ENCODE data around the gene NUDT16L1. TPM values are rescaled to one million over a fixed set of nuclear protein-coding genes. Genes with fewer than 3 reads are reported as not detected.
A peak's percentile ranks its signal among the peaks of the same experiment; 100 is the strongest.

The NUDT16L1 gene
- total and polyA plus RNA-seq, 2 of the 13 experiments (the other 11 are each of a cell fraction or from before 2014, with no cell fraction given) = 28.0 to 40.5 TPM

DNA sequence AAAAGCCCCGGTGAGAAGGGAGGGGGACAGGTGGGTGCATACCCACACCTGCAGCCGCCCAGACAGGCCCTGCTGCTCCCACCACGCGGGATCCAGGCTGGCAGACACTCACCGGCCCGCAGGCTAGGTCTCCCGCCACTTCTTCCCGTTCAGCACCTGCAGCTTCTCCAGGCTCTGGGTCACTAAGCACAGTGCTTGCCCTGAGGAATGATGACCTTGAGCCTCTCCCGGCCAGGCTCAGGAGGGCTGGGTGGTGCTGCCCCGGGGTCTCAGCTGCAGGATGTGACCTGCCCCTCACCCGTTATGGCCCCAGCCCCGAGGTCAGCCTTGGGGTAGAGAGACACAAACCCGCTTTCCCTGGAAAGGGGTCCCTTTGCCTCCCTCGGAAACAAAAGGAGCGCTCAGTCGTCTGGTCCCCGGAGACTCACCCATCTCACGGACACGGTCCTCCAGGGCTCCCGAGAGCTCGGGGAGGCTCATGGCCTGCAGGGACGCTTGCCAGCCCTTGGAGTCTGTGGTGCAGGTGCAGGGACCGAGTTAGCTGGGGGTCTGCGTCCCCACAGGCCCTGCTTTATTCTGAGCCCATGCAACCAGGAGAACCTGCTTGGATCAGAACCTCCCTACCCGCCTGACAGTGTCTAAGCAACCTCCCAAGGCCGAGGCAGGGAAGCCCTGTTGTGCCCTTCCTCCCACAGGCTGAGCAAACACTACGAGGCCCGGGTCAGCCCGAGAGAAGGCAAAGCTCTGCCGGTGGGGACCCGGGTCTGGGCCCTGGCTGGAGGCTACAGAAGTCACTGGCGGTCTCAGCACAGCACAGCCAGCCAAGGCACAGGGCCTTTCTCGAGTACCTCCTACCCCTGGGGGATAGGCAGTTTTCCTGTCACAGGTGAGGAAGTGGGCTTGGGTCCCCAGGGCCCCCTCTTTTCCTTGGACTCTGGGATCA lies 3.8 kb downstream of the NUDT16L1 start (continued):
- TF ChIP-seq STAG1 (CRISPR knock-in tag; IDR thresholded peaks at IDR 0.05) = no peak
- no peak for TF ChIP-seq ZNF20 (CRISPR knock-in tag; IDR thresholded peaks at IDR 0.05)
- no peak for TF ChIP-seq ZNF333 (CRISPR knock-in tag; IDR thresholded peaks at IDR 0.05; ENCODE audit: borderline replicate concordance)
- TF ChIP-seq NPAS2 (CRISPR knock-in tag; IDR thresholded peaks at IDR 0.05; ENCODE audit: borderline replicate concordance) = no peak
- TF ChIP-seq, protein P1, sequence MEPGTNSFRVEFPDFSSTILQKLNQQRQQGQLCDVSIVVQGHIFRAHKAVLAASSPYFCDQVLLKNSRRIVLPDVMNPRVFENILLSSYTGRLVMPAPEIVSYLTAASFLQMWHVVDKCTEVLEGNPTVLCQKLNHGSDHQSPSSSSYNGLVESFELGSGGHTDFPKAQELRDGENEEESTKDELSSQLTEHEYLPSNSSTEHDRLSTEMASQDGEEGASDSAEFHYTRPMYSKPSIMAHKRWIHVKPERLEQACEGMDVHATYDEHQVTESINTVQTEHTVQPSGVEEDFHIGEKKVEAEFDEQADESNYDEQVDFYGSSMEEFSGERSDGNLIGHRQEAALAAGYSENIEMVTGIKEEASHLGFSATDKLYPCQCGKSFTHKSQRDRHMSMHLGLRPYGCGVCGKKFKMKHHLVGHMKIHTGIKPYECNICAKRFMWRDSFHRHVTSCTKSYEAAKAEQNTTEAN (CRISPR knock-in tag; conservative IDR thresholded peaks at IDR 0.05) = no peak
- TF ChIP-seq, protein P2, sequence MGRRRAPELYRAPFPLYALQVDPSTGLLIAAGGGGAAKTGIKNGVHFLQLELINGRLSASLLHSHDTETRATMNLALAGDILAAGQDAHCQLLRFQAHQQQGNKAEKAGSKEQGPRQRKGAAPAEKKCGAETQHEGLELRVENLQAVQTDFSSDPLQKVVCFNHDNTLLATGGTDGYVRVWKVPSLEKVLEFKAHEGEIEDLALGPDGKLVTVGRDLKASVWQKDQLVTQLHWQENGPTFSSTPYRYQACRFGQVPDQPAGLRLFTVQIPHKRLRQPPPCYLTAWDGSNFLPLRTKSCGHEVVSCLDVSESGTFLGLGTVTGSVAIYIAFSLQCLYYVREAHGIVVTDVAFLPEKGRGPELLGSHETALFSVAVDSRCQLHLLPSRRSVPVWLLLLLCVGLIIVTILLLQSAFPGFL (CRISPR knock-in tag; IDR thresholded peaks at IDR 0.05) = no peak
- no peak for TF ChIP-seq ZMYM3 (CRISPR knock-in tag; IDR thresholded peaks at IDR 0.05)
- TF ChIP-seq MXD4 (CRISPR knock-in tag; IDR thresholded peaks at IDR 0.05) = no peak
- no peak for TF ChIP-seq CHD2 (IDR thresholded peaks at IDR 0.05; ENCODE audit: low read depth, low read length)
- TF ChIP-seq ZNF570 (CRISPR knock-in tag; IDR thresholded peaks at IDR 0.05; ENCODE audit: borderline replicate concordance) = no peak
- TF ChIP-seq PHB2 (IDR thresholded peaks at IDR 0.05; ENCODE audit: partially characterized antibody) = no peak
- TF ChIP-seq SOX5 (CRISPR knock-in tag; IDR thresholded peaks at IDR 0.05; ENCODE audit: borderline replicate concordance) = no peak
- TF ChIP-seq ZNF557 (CRISPR knock-in tag; IDR thresholded peaks at IDR 0.05) = no peak
- no peak for TF ChIP-seq FOXO4 (CRISPR knock-in tag; conservative IDR thresholded peaks at IDR 0.05)
- TF ChIP-seq ZNF644 (CRISPR knock-in tag; IDR thresholded peaks at IDR 0.05; ENCODE audit: low read depth) = no peak
- TF ChIP-seq POLR2G (IDR thresholded peaks at IDR 0.05; ENCODE audit: low read depth, low read length) = peak; percentile 20; the same call in 1 of the 2 replicates
- peak in 1 of 2 experiments; percentile 16; a peak in 2 of 4 replicates for TF ChIP-seq POLR2A (IDR thresholded peaks at IDR 0.05; ENCODE audit: insufficient read depth in 1 of 2, low read depth in 2 of 2, low read length in 2 of 2)
- TF ChIP-seq NBN (conservative IDR thresholded peaks at IDR 0.05) = no peak
- TF ChIP-seq HNF4G (IDR thresholded peaks at IDR 0.05; ENCODE audit: borderline replicate concordance, low read depth, low read length) = no peak
- no peak for TF ChIP-seq HNF4G (CRISPR knock-in tag; IDR thresholded peaks at IDR 0.05; ENCODE audit: borderline replicate concordance, low read depth)
- TF ChIP-seq E2F2 (CRISPR knock-in tag; IDR thresholded peaks at IDR 0.05; ENCODE audit: borderline replicate concordance) = no peak
- TF ChIP-seq SMYD3 (CRISPR knock-in tag; IDR thresholded peaks at IDR 0.05) = no peak
- TF ChIP-seq ZNF83 (CRISPR knock-in tag; IDR thresholded peaks at IDR 0.05; ENCODE audit: borderline replicate concordance) = no peak
- 0 out of 2 replicates have a peak, but pooled peaks have one; percentile 54 for TF ChIP-seq RBFOX2 (IDR thresholded peaks at IDR 0.05; ENCODE audit: low read depth, low read length)
- TF ChIP-seq ZNF670 (CRISPR knock-in tag; IDR thresholded peaks at IDR 0.05; ENCODE audit: borderline replicate concordance) = no peak
- TF ChIP-seq SKI (IDR thresholded peaks at IDR 0.05; ENCODE audit: partially characterized antibody) = no peak

All from HepG2 (cell line).